HAP-1 (cell line): ENCODE measurements around the gene EGR4.

Experiments used
- DNase-seq, 2 experiments: peaks; one replicate each; pipeline ENCODE4 v3.0.0-alpha.2; 2016 to 2020; ENCODE audit warnings: low spot score in 2 of 2
- H3K27me3 ChIP-seq: fragments of 250-450 bp; sonication (Bioruptor Pico); 2 replicates; pipeline ENCODE4 v1.5.1; 2020; ENCODE audit warnings: low read depth, mild to moderate bottlenecking, moderate library complexity
- H3K36me3 ChIP-seq: fragments of 250-450 bp; sonication (Bioruptor Pico); replicated peaks from 2 replicates; pipeline ENCODE4 v1.5.1; 2020; ENCODE audit warnings: mild to moderate bottlenecking
- H3K4me1 ChIP-seq: fragments of 250-450 bp; sonication (Bioruptor Pico); 2 replicates; pipeline ENCODE4 v1.5.1; 2020; ENCODE audit warnings: mild to moderate bottlenecking
- H3K4me3 ChIP-seq: fragments of 250-450 bp; sonication (Bioruptor Pico); 2 replicates; pipeline ENCODE4 v1.5.1; 2020; ENCODE audit warnings: mild to moderate bottlenecking, moderate library complexity
- H3K9me3 ChIP-seq: fragments of 250-450 bp; sonication (Bioruptor Pico); 2 replicates; pipeline ENCODE4 v1.5.1; 2020; ENCODE audit warnings: mild to moderate bottlenecking, moderate library complexity
- in situ Hi-C: fragments of 300-500 bp; cut with MboI; formaldehyde crosslinking; loops from 3 replicates; pipeline ENCODE4 v1.14.3; 2020; ENCODE audit warnings: low sequenced_read_pairs, inconsistent platforms, mixed read lengths

The EGR4 gene

GRCh38 chr2:73297151-73297559, 3.8 kb upstream of the EGR4 start:
- DNase-seq: no peak
- in situ Hi-C loops: no loop called here
- peaks cover 38% of the 10 kb centered on the region for H3K27me3 ChIP-seq

GRCh38 chr2:73295751-73296400, 2.5 kb upstream of the EGR4 start:
- H3K4me1 ChIP-seq: no peaks in the 10 kb centered on the region
- no peaks in the 10 kb centered on the region for H3K36me3 ChIP-seq
- in situ Hi-C loops: no loop called here
- H3K4me3 ChIP-seq: no peak overlapping the region
- DNase-seq: no peak
- peaks cover 47% of the 10 kb centered on the region for H3K27me3 ChIP-seq
- no peaks in the 10 kb centered on the region for H3K9me3 ChIP-seq

More at GRCh38 chr2:73297151-73297559, 3.8 kb upstream of the EGR4 start:
- no peaks in the 10 kb centered on the region for H3K9me3 ChIP-seq
- H3K36me3 ChIP-seq: no peaks in the 10 kb centered on the region
- no peaks in the 10 kb centered on the region for H3K4me1 ChIP-seq
- H3K4me3 ChIP-seq: no peak overlapping the region

- no peak for DNase-seq
- Histone ChIP-seq H3K4me1 (no peaks in the 10 kb centered on the region), H3K27me3 (peaks cover 58% of the 10 kb centered on the region), H3K4me3 (no peak overlapping the region), H3K36me3 (no peaks in the 10 kb centered on the region), H3K9me3 (no peaks in the 10 kb centered on the region)
- in situ Hi-C loops: no loop called here
Measured at GRCh38 chr2:73294239-73294638, 891 bp upstream of the EGR4 start.

- in situ Hi-C loops: no loop called here
- no peaks in the 10 kb centered on the region for H3K36me3 ChIP-seq
- no peak for DNase-seq
- H3K27me3 ChIP-seq: peaks cover 58% of the 10 kb centered on the region
- peak overlapping the region; percentile 27 for H3K4me3 ChIP-seq
- H3K4me1 ChIP-seq: no peaks in the 10 kb centered on the region
- no peaks in the 10 kb centered on the region for H3K9me3 ChIP-seq
Measured at GRCh38 chr2:73292906-73293533, 328 bp downstream of the EGR4 start.

- in situ Hi-C loops: no loop called here
- Histone ChIP-seq H3K9me3 (no peaks in the 10 kb centered on the region), H3K27me3 (peaks cover 58% of the 10 kb centered on the region), H3K4me1 (no peaks in the 10 kb centered on the region), H3K4me3 (no peak overlapping the region), H3K36me3 (no peaks in the 10 kb centered on the region)
- DNase-seq: no peak
Measured at GRCh38 chr2:73292316-73292905, 937 bp downstream of the EGR4 start.

GRCh38 chr2:73291461-73292315, 1.7 kb downstream of the EGR4 start:
- no peak overlapping the region for H3K4me3 ChIP-seq
- H3K36me3 ChIP-seq: no peaks in the 10 kb centered on the region
- in situ Hi-C loops: no loop called here
- H3K4me1 ChIP-seq: no peaks in the 10 kb centered on the region
- peaks cover 55% of the 10 kb centered on the region for H3K27me3 ChIP-seq
- H3K9me3 ChIP-seq: no peaks in the 10 kb centered on the region
- DNase-seq: peak in 1 of 2 experiments; percentile 45

GRCh38 chr2:73291093-73291460, 2.3 kb downstream of the EGR4 start:
- Histone ChIP-seq H3K9me3 (no peaks in the 10 kb centered on the region), H3K36me3 (no peaks in the 10 kb centered on the region), H3K4me3 (no peak overlapping the region), H3K4me1 (no peaks in the 10 kb centered on the region), H3K27me3 (peaks cover 53% of the 10 kb centered on the region)
- in situ Hi-C loops: no loop called here
- DNase-seq: peak; percentile 38 to 79

GRCh38 chr2:73290049-73290839, 3.1 kb downstream of the EGR4 start:
- DNase-seq: peak; percentile 30 to 61
- in situ Hi-C loops: no loop called here

GRCh38 chr2:73289304-73289703, 4.0 kb downstream of the EGR4 start:
- H3K4me3 ChIP-seq: no peak overlapping the region
- H3K4me1 ChIP-seq: 0 out of 2 replicates have a peak, but pooled peaks cover 3% of the 10 kb centered on the region
- H3K27me3 ChIP-seq: peaks cover 45% of the 10 kb centered on the region
- no peaks in the 10 kb centered on the region for H3K36me3 ChIP-seq
- no peak for DNase-seq
- no peaks in the 10 kb centered on the region for H3K9me3 ChIP-seq
- in situ Hi-C loops: no loop called here

More at GRCh38 chr2:73290049-73290839, 3.1 kb downstream of the EGR4 start:
- H3K27me3 ChIP-seq: peaks cover 49% of the 10 kb centered on the region
- H3K9me3 ChIP-seq: no peaks in the 10 kb centered on the region
- H3K4me3 ChIP-seq: no peak overlapping the region
- no peaks in the 10 kb centered on the region for H3K36me3 ChIP-seq
- no peaks in the 10 kb centered on the region for H3K4me1 ChIP-seq

- no peaks in the 10 kb centered on the region for H3K36me3 ChIP-seq
- H3K4me3 ChIP-seq: no peak overlapping the region
- in situ Hi-C loops: no loop called here
- no peaks in the 10 kb centered on the region for H3K9me3 ChIP-seq
- DNase-seq: no peak
- H3K4me1 ChIP-seq: peaks cover 3% of the 10 kb centered on the region; the same call in 1 of the 2 replicates
- peaks cover 14% of the 10 kb centered on the region for H3K27me3 ChIP-seq
Measured at GRCh38 chr2:73286134-73286655, 7.2 kb downstream of the EGR4 start.

- Histone ChIP-seq H3K4me3 (peak overlapping the region; percentile 66), H3K27me3 (peaks cover 5% of the 10 kb centered on the region), H3K36me3 (no peaks in the 10 kb centered on the region; the same call in 1 of the 2 replicates), H3K9me3 (no peaks in the 10 kb centered on the region), H3K4me1 (peaks cover 3% of the 10 kb centered on the region; the same call in 1 of the 2 replicates)
- DNase-seq: no peak
- in situ Hi-C loops: no loop called here
Measured at GRCh38 chr2:73285159-73285739, 8.1 kb downstream of the EGR4 start.

- Histone ChIP-seq H3K4me1 (peaks cover 3% of the 10 kb centered on the region; the same call in 1 of the 2 replicates), H3K36me3 (no peaks in the 10 kb centered on the region; the same call in 1 of the 2 replicates), H3K27me3 (no peaks in the 10 kb centered on the region; the same call in 1 of the 2 replicates), H3K9me3 (no peaks in the 10 kb centered on the region), H3K4me3 (peak within 1 kb of the TSS; percentile 66)
- in situ Hi-C loops: no loop called here
- peak; percentile 58 to 83 for DNase-seq
Measured at GRCh38 chr2:73284296-73285158, 8.8 kb downstream of the EGR4 start, which contains the start of gene FBXO41. FBXO41 (minus strand) TSS chr2:73284478; CDS start chr2:73269630, 14,848 bp downstream.
